ENCODE results near the gene SH2B3.
"Not testable (repeated sequence)": the region's sequence is repeated elsewhere in the genome, so short reads cannot be mapped to it uniquely, and the experiment has no call there.

Gene SH2B3

GRCh38 chr12:111386885-111387284 lies 18.8 kb upstream of the SH2B3 start:
- Histone ChIP-seq H3K27ac (ENCODE audit: low read depth, low read length) (no peak overlapping the region), H3K4me1 (ENCODE audit: control insufficient read depth in 1 of 2, insufficient read depth in 2 of 2, low read length in 2 of 2) (no peaks in the 10 kb centered on the region), H3K9ac (ENCODE audit: low read depth in 1 of 2, low read length in 2 of 2) (no peak overlapping the region), H3K4me3 (ENCODE audit: low read depth in 1 of 2, low read length in 2 of 2) (no peak overlapping the region), H3K9me3 (ENCODE audit: control insufficient read depth in 1 of 2, low read length in 2 of 2) (no peaks in the 10 kb centered on the region), H3K36me3 (ENCODE audit: control insufficient read depth in 1 of 2, insufficient read depth in 2 of 2, low read length in 2 of 2) (no peaks in the 10 kb centered on the region), H3K27me3 (ENCODE audit: control insufficient read depth in 1 of 2, insufficient read depth in 2 of 2, low read length in 2 of 2) (no peaks in the 10 kb centered on the region)

- Histone ChIP-seq H3K27ac (ENCODE audit: low read depth, low read length) (no peak overlapping the region), H3K27me3 (ENCODE audit: control insufficient read depth in 1 of 2, insufficient read depth in 2 of 2, low read length in 2 of 2) (no peaks in the 10 kb centered on the region), H3K9ac (ENCODE audit: low read depth in 1 of 2, low read length in 2 of 2) (no peak overlapping the region), H3K4me3 (ENCODE audit: low read depth in 1 of 2, low read length in 2 of 2) (no peak overlapping the region), H3K9me3 (ENCODE audit: control insufficient read depth in 1 of 2, low read length in 2 of 2) (no peaks in the 10 kb centered on the region), H3K36me3 (ENCODE audit: control insufficient read depth in 1 of 2, insufficient read depth in 2 of 2, low read length in 2 of 2) (no peaks in the 10 kb centered on the region), H3K4me1 (ENCODE audit: control insufficient read depth in 1 of 2, insufficient read depth in 2 of 2, low read length in 2 of 2) (no peaks in the 10 kb centered on the region)
Observed at GRCh38 chr12:111387747-111388323, 17.9 kb upstream of the SH2B3 start.

- Histone ChIP-seq H3K27me3 (ENCODE audit: control insufficient read depth in 1 of 2, insufficient read depth in 2 of 2, low read length in 2 of 2) (no peaks in the 10 kb centered on the region), H3K9me3 (ENCODE audit: control insufficient read depth in 1 of 2, low read length in 2 of 2) (no peaks in the 10 kb centered on the region), H3K27ac (ENCODE audit: low read depth, low read length) (no peak overlapping the region), H3K4me3 (ENCODE audit: low read depth in 1 of 2, low read length in 2 of 2) (no peak overlapping the region), H3K9ac (ENCODE audit: low read depth in 1 of 2, low read length in 2 of 2) (no peak overlapping the region), H3K36me3 (ENCODE audit: control insufficient read depth in 1 of 2, insufficient read depth in 2 of 2, low read length in 2 of 2) (no peaks in the 10 kb centered on the region), H3K4me1 (ENCODE audit: control insufficient read depth in 1 of 2, insufficient read depth in 2 of 2, low read length in 2 of 2) (no peaks in the 10 kb centered on the region)
Observed at GRCh38 chr12:111389635-111390034, 16.1 kb upstream of the SH2B3 start.

GRCh38 chr12:111390910-111391309 lies 14.8 kb upstream of the SH2B3 start:
- Histone ChIP-seq H3K27ac (ENCODE audit: low read depth, low read length) (no peak overlapping the region), H3K4me3 (ENCODE audit: low read depth in 1 of 2, low read length in 2 of 2) (no peak overlapping the region), H3K27me3 (ENCODE audit: control insufficient read depth in 1 of 2, insufficient read depth in 2 of 2, low read length in 2 of 2) (no peaks in the 10 kb centered on the region)

GRCh38 chr12:111393700-111394300 lies 11.9 kb upstream of the SH2B3 start:
- no peak overlapping the region for H3K4me3 ChIP-seq (ENCODE audit: low read depth in 1 of 2, low read length in 2 of 2)
- H3K9me3 ChIP-seq (ENCODE audit: control insufficient read depth in 1 of 2, low read length in 2 of 2), result no peaks in the 10 kb centered on the region
- no peaks in the 10 kb centered on the region for H3K27me3 ChIP-seq (ENCODE audit: control insufficient read depth in 1 of 2, insufficient read depth in 2 of 2, low read length in 2 of 2)
- peaks cover 0 to 3% of the 10 kb centered on the region in 2 donors for H3K4me1 ChIP-seq (ENCODE audit: control insufficient read depth in 1 of 2, insufficient read depth in 2 of 2, low read length in 2 of 2)
- no peak overlapping the region for H3K27ac ChIP-seq (ENCODE audit: low read depth, low read length)
- no peak overlapping the region for H3K9ac ChIP-seq (ENCODE audit: low read depth in 1 of 2, low read length in 2 of 2)
- H3K36me3 ChIP-seq (ENCODE audit: control insufficient read depth in 1 of 2, insufficient read depth in 2 of 2, low read length in 2 of 2), result no peaks in the 10 kb centered on the region

More at GRCh38 chr12:111390910-111391309, 14.8 kb upstream of the SH2B3 start:
- Histone ChIP-seq H3K9me3 (ENCODE audit: control insufficient read depth in 1 of 2, low read length in 2 of 2) (no peaks in the 10 kb centered on the region), H3K36me3 (ENCODE audit: control insufficient read depth in 1 of 2, insufficient read depth in 2 of 2, low read length in 2 of 2) (no peaks in the 10 kb centered on the region), H3K9ac (ENCODE audit: low read depth in 1 of 2, low read length in 2 of 2) (no peak overlapping the region), H3K4me1 (ENCODE audit: control insufficient read depth in 1 of 2, insufficient read depth in 2 of 2, low read length in 2 of 2) (no peaks in the 10 kb centered on the region)

GRCh38 chr12:111394480-111394879 lies 11.2 kb upstream of the SH2B3 start:
- Histone ChIP-seq H3K4me3 (ENCODE audit: low read depth in 1 of 2, low read length in 2 of 2) (no peak overlapping the region), H3K9me3 (ENCODE audit: control insufficient read depth in 1 of 2, low read length in 2 of 2) (no peaks in the 10 kb centered on the region), H3K9ac (ENCODE audit: low read depth in 1 of 2, low read length in 2 of 2) (no peak overlapping the region), H3K4me1 (ENCODE audit: control insufficient read depth in 1 of 2, insufficient read depth in 2 of 2, low read length in 2 of 2) (peaks cover 0 to 3% of the 10 kb centered on the region in 2 donors), H3K27ac (ENCODE audit: low read depth, low read length) (no peak overlapping the region), H3K36me3 (ENCODE audit: control insufficient read depth in 1 of 2, insufficient read depth in 2 of 2, low read length in 2 of 2) (no peaks in the 10 kb centered on the region), H3K27me3 (ENCODE audit: control insufficient read depth in 1 of 2, insufficient read depth in 2 of 2, low read length in 2 of 2) (no peaks in the 10 kb centered on the region)

GRCh38 chr12:111395336-111396187 lies 10.2 kb upstream of the SH2B3 start:
- H3K27me3 ChIP-seq (ENCODE audit: control insufficient read depth in 1 of 2, insufficient read depth in 2 of 2, low read length in 2 of 2), result no peaks in the 10 kb centered on the region
- no peak overlapping the region for H3K4me3 ChIP-seq (ENCODE audit: low read depth in 1 of 2, low read length in 2 of 2)
- no peak overlapping the region for H3K9ac ChIP-seq (ENCODE audit: low read depth in 1 of 2, low read length in 2 of 2)
- H3K4me1 ChIP-seq (ENCODE audit: control insufficient read depth in 1 of 2, insufficient read depth in 2 of 2, low read length in 2 of 2), result peaks cover 0 to 5% of the 10 kb centered on the region in 2 donors
- no peaks in the 10 kb centered on the region for H3K36me3 ChIP-seq (ENCODE audit: control insufficient read depth in 1 of 2, insufficient read depth in 2 of 2, low read length in 2 of 2)
- H3K27ac ChIP-seq (ENCODE audit: low read depth, low read length), result no peak overlapping the region
- no peaks in the 10 kb centered on the region for H3K9me3 ChIP-seq (ENCODE audit: control insufficient read depth in 1 of 2, low read length in 2 of 2)

GRCh38 chr12:111396271-111396670 lies 9.5 kb upstream of the SH2B3 start:
- not testable (repeated sequence) for H3K27me3 ChIP-seq (ENCODE audit: control insufficient read depth in 1 of 2, insufficient read depth in 2 of 2, low read length in 2 of 2); H3K4me1 ChIP-seq (ENCODE audit: control insufficient read depth in 1 of 2, insufficient read depth in 2 of 2, low read length in 2 of 2); H3K9ac ChIP-seq (ENCODE audit: low read depth in 1 of 2, low read length in 2 of 2); H3K4me3 ChIP-seq (ENCODE audit: low read depth in 1 of 2, low read length in 2 of 2); H3K36me3 ChIP-seq (ENCODE audit: control insufficient read depth in 1 of 2, insufficient read depth in 2 of 2, low read length in 2 of 2); H3K27ac ChIP-seq (ENCODE audit: low read depth, low read length); H3K9me3 ChIP-seq (ENCODE audit: control insufficient read depth in 1 of 2, low read length in 2 of 2)

GRCh38 chr12:111396726-111397445 lies 8.8 kb upstream of the SH2B3 start:
- no peaks in the 10 kb centered on the region for H3K36me3 ChIP-seq (ENCODE audit: control insufficient read depth in 1 of 2, insufficient read depth in 2 of 2, low read length in 2 of 2)
- no peaks in the 10 kb centered on the region for H3K9me3 ChIP-seq (ENCODE audit: control insufficient read depth in 1 of 2, low read length in 2 of 2)
- peak overlapping the region; percentile 36 for H3K27ac ChIP-seq (ENCODE audit: low read depth, low read length)
- H3K27me3 ChIP-seq (ENCODE audit: control insufficient read depth in 1 of 2, insufficient read depth in 2 of 2, low read length in 2 of 2), result no peaks in the 10 kb centered on the region
- H3K4me1 ChIP-seq (ENCODE audit: control insufficient read depth in 1 of 2, insufficient read depth in 2 of 2, low read length in 2 of 2), result peaks cover 0 to 5% of the 10 kb centered on the region in 2 donors
- H3K4me3 ChIP-seq (ENCODE audit: low read depth in 1 of 2, low read length in 2 of 2), result peak overlapping the region in 1 of 2 donors; percentile 54
- H3K9ac ChIP-seq (ENCODE audit: low read depth in 1 of 2, low read length in 2 of 2), result peak overlapping the region in 1 of 2 donors; percentile 51

- Histone ChIP-seq H3K36me3 (ENCODE audit: control insufficient read depth in 1 of 2, insufficient read depth in 2 of 2, low read length in 2 of 2) (no peaks in the 10 kb centered on the region), H3K9me3 (ENCODE audit: control insufficient read depth in 1 of 2, low read length in 2 of 2) (no peaks in the 10 kb centered on the region), H3K27me3 (ENCODE audit: control insufficient read depth in 1 of 2, insufficient read depth in 2 of 2, low read length in 2 of 2) (no peaks in the 10 kb centered on the region), H3K9ac (ENCODE audit: low read depth in 1 of 2, low read length in 2 of 2) (no peak overlapping the region), H3K27ac (ENCODE audit: low read depth, low read length) (no peak overlapping the region), H3K4me1 (ENCODE audit: control insufficient read depth in 1 of 2, insufficient read depth in 2 of 2, low read length in 2 of 2) (peaks cover 8% of the 10 kb centered on the region in 2 donors), H3K4me3 (ENCODE audit: low read depth in 1 of 2, low read length in 2 of 2) (no peak overlapping the region)
Observed at GRCh38 chr12:111398530-111398929, 7.2 kb upstream of the SH2B3 start.
